T-helper 17 cell (primary cell): ENCODE data around the gene MYL12A. TPM values are rescaled to one million over a fixed set of nuclear protein-coding genes. Genes with fewer than 3 reads are reported as not detected.
"Not testable (repeated sequence)": the region's sequence is repeated elsewhere in the genome, so short reads cannot be mapped to it uniquely, and the experiment has no call there.

Experiments used
- ATAC-seq: fragments of 150-1000 bp; cut with Tn5 transposase; 2 replicates; pipeline ENCODE4 v1.10.0; 2021; ENCODE audit warnings: mild to moderate bottlenecking, moderate library complexity
- DNase-seq, 3 donors: peaks; one replicate each; pipeline versions ENCODE4 v3.0.0 to v3.0.0-alpha.2; 2020 to 2021
- H3K9me3 ChIP-seq: one replicate; pipeline ENCODE4 v1.7.0; 2013; ENCODE audit warnings: low read length, mild to moderate bottlenecking; ENCODE audit not compliant: control insufficient read depth, poor library complexity, severe bottlenecking
- H3K27ac Mint-ChIP-seq: one replicate; pipeline ENCODE4 v1.8.0; 2022; ENCODE audit warnings: mild to moderate bottlenecking, moderate library complexity, mixed read lengths
- H3K27me3 Mint-ChIP-seq: one replicate; pipeline ENCODE4 v1.8.0; 2022; ENCODE audit warnings: mixed read lengths
- H3K36me3 Mint-ChIP-seq: one replicate; pipeline ENCODE4 v1.8.0; 2022; ENCODE audit warnings: low read depth, mixed read lengths
- H3K4me1 Mint-ChIP-seq: one replicate; pipeline ENCODE4 v1.8.0; 2022; ENCODE audit warnings: mild to moderate bottlenecking, mixed read lengths
- H3K4me3 Mint-ChIP-seq: one replicate; pipeline ENCODE4 v1.8.0; 2022; ENCODE audit warnings: mild to moderate bottlenecking, moderate library complexity, mixed read lengths
- total RNA-seq, 4 donors: library from RNA in 2 of 4; stranded (reverse) in 2 of 4; gene quantifications; one replicate each; pipeline ENCODE4 v1.2.3 and lab custom pipeline; 2022 to 2026

MYL12A gene
- total RNA-seq, 2 donors from 2014 or later, result 480 to 500 TPM

DNA sequence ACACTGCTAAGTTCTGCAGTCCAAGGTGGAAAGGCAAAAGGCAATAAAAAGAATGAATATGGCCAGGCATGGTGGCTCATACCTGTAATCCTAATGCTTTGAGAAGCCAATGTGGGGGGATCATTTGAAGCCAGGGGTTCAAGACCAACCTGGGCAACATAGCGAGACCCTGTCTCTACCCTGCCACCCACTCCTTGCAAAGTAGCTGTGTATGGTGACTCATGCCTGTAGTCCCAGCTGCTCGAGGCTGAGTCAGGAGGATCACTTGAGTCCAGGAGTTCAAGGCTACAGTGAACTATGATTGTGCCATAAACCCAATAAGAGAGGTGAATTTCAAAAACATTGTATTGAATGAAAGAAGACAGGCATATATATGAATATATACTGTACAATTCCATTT is 16.8 kb downstream of the MYL12A start:
- DNase-seq, result no peak
- H3K4me3 Mint-ChIP-seq, result peak overlapping the region; percentile 100
- no peaks in the 10 kb centered on the region for H3K27me3 Mint-ChIP-seq
- peaks cover 3% of the 10 kb centered on the region for H3K36me3 Mint-ChIP-seq
- no peak for ATAC-seq
- H3K9me3 ChIP-seq, result no peaks in the 10 kb centered on the region
- H3K27ac Mint-ChIP-seq, result peak overlapping the region; percentile 77
- peaks cover 75% of the 10 kb centered on the region for H3K4me1 Mint-ChIP-seq

- DNase-seq (no peak), ATAC-seq (no peak)
- Mint-ChIP-seq H3K27me3 (no peaks in the 10 kb centered on the region), H3K4me3 (peak overlapping the region; percentile 80), H3K27ac (peak overlapping the region; percentile 77), H3K4me1 (peaks cover 72% of the 10 kb centered on the region), H3K36me3 (peaks cover 3% of the 10 kb centered on the region)
- H3K9me3 ChIP-seq, result no peaks in the 10 kb centered on the region
Observed at GRCh38 chr18:3265564-3266033, 18.0 kb downstream of the MYL12A start.

DNA sequence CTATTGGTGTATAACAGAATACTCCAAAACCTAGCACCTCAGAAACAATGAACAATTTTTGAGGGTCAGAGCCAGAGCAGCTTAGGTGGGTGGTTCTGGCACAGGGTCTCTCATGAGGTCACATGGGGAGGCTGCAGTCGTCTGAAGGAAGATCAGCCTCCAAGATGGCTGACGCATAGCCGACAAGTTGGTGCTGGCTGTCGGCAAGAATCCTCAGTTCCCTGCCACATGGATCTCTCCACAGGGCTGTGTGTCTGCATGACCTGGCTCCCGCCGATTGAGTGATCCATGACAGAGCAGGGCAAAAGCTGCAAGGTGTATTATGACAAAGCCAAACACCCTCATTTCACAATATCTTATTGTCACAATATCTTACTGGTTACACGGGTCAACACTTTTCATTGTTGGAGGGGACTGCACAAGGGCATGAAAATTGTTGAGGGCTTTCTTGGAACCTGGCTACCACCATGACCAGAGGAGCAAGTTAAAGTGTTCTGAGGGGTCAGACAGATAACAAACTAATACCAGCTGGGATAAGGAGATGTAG is 18.5 kb downstream of the MYL12A start:
- Mint-ChIP-seq H3K27me3 (no peaks in the 10 kb centered on the region), H3K36me3 (peaks cover 3% of the 10 kb centered on the region), H3K27ac (peak overlapping the region; percentile 77), H3K4me3 (peak overlapping the region; percentile 80), H3K4me1 (peaks cover 69% of the 10 kb centered on the region)
- ATAC-seq, result no peak
- no peak for DNase-seq
- no peaks in the 10 kb centered on the region for H3K9me3 ChIP-seq

- Mint-ChIP-seq H3K36me3 (no peaks in the 10 kb centered on the region), H3K4me3 (peak overlapping the region; percentile 52), H3K4me1 (peaks cover 74% of the 10 kb centered on the region), H3K27ac (peak overlapping the region; percentile 66), H3K27me3 (no peaks in the 10 kb centered on the region)
- DNase-seq (no peak), ATAC-seq (no peak)
- H3K9me3 ChIP-seq, result no peaks in the 10 kb centered on the region
Observed at GRCh38 chr18:3268306-3268705, 20.7 kb downstream of the MYL12A start.

GRCh38 chr18:3269241-3269913 is 21.8 kb downstream of the MYL12A start:
- Mint-ChIP-seq H3K27ac (peak overlapping the region; percentile 66), H3K4me3 (peak overlapping the region; percentile 19), H3K27me3 (no peaks in the 10 kb centered on the region), H3K36me3 (peaks cover 2% of the 10 kb centered on the region), H3K4me1 (peaks cover 73% of the 10 kb centered on the region)
- DNase-seq (no peak), ATAC-seq (no peak)
- H3K9me3 ChIP-seq, result no peaks in the 10 kb centered on the region

DNA sequence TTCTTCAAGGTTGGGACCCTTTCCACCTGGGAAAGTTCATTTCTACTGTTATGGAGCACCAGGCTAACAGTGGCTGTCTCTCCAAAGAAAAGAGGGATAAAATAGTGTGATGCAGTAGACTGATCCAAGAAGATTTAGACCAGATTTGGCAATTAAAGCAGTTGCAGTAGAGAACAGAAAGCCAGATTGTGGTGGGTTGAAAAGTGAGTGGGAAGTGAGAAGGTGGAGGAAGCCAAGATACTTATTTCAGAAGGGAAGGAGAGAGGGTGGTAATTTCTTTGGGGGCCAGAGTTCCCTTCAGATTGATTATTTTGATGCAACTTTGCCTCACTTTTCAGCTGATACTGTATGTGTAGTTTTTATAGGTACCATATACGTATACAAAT is 22.3 kb downstream of the MYL12A start:
- ATAC-seq, result no peak
- Mint-ChIP-seq H3K27ac (peak overlapping the region; percentile 66), H3K4me3 (peak overlapping the region; percentile 39), H3K4me1 (peaks cover 70% of the 10 kb centered on the region), H3K36me3 (peaks cover 3% of the 10 kb centered on the region), H3K27me3 (no peaks in the 10 kb centered on the region)
- no peaks in the 10 kb centered on the region for H3K9me3 ChIP-seq
- DNase-seq, result no peak

- ATAC-seq (no peak), DNase-seq (no peak)
- Mint-ChIP-seq H3K4me3 (no peak overlapping the region), H3K4me1 (peaks cover 50% of the 10 kb centered on the region), H3K27me3 (no peaks in the 10 kb centered on the region), H3K27ac (peak overlapping the region; percentile 66), H3K36me3 (peaks cover 10% of the 10 kb centered on the region)
- no peaks in the 10 kb centered on the region for H3K9me3 ChIP-seq
Observed at GRCh38 chr18:3273042-3273441, 25.4 kb downstream of the MYL12A start.

DNA sequence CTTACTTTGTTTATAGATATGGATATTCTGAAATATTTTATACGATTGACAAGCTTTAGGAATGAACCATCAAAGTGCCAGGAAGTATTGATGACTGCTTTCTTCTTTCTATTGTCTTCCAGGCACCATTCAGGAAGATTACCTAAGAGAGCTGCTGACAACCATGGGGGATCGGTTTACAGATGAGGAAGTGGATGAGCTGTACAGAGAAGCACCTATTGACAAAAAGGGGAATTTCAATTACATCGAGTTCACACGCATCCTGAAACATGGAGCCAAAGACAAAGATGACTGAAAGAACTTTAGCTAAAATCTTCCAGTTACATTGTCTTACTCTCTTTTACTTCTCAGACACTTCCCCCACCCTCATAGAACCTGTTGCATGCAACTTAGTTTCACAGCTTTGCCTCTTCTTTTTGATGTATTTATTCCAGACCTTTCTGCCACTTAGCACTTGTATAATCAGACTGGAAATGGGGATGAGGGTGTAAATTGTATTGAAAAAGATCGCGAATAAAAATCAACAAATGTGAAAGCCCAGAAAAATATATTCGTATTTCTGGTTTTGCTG is 30.1 kb downstream of the MYL12A start:
- H3K4me1 Mint-ChIP-seq, result peaks cover 24% of the 10 kb centered on the region
- not testable (repeated sequence) for H3K4me3 Mint-ChIP-seq, H3K27me3 Mint-ChIP-seq, H3K9me3 ChIP-seq, ATAC-seq, H3K36me3 Mint-ChIP-seq, DNase-seq
- peak overlapping the region; percentile 54 for H3K27ac Mint-ChIP-seq

DNA sequence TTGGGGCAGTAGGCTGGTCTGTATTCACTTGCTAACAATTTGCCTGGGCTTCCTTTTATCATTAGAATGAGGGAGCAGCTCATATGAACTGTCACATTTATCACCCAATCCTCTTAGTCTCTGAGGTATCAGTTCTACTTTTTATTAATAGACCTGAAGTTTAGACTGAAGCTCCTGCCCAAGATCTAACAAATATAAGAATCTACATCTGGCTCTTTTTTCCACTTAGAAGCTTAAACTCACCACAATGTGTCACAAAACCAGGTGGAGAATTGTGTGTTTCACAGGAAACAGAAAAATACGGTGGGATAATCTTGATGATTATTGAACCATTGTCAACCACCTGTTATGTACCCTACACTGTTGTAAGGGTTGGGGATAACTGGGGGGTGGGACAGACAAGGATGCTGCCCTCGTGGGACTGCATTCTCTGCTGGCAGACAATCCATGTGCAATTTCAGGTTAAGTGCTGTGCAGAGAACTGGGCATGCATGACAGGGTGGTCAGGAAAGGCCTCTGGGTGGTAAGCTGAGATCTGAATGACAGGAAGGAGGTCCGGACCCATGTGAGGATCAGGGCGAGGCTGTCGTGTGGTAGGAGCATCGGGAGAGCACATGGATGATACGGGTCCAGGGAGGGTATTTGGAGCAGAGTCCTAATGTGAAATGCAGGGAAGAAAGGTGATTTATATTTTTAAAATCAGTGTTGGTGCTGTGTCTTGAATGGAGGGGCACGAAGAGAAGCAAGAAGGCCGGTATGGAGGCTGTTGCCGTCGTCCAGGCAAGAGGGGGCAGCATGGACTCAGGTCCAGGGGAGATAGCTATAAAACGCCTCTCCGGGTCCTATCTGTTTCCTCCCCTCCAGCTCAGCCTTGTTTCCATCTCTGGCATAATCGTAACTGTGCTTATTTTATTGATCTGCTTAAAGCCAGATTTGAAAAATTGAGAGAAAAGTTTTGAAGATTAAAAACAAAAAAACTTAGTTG is 31.9 kb downstream of the MYL12A start:
- Mint-ChIP-seq H3K27me3 (peaks cover 7% of the 10 kb centered on the region), H3K27ac (peak overlapping the region; percentile 91)
- peak; percentile 25 for ATAC-seq

GRCh38 chr18:3281456-3282400 is 34.1 kb downstream of the MYL12A start:
- no peak overlapping the region for H3K4me3 Mint-ChIP-seq
- peaks cover 11% of the 10 kb centered on the region for H3K27me3 Mint-ChIP-seq
- peaks cover 13% of the 10 kb centered on the region for H3K4me1 Mint-ChIP-seq
- H3K27ac Mint-ChIP-seq, result no peak overlapping the region
- DNase-seq, result no peak
- H3K36me3 Mint-ChIP-seq, result peaks cover 4% of the 10 kb centered on the region
- no peaks in the 10 kb centered on the region for H3K9me3 ChIP-seq
- ATAC-seq, result peak; percentile 83

More for the DNA sequence above, 31.9 kb downstream of the MYL12A start:
- no peak for DNase-seq
- H3K4me1 Mint-ChIP-seq, result peaks cover 13% of the 10 kb centered on the region
- H3K36me3 Mint-ChIP-seq, result peaks cover 7% of the 10 kb centered on the region
- no peak overlapping the region for H3K4me3 Mint-ChIP-seq
- H3K9me3 ChIP-seq, result no peaks in the 10 kb centered on the region

GRCh38 chr18:3283253-3283863 is 35.8 kb downstream of the MYL12A start:
- Mint-ChIP-seq H3K4me3 (no peak overlapping the region), H3K27me3 (peaks cover 11% of the 10 kb centered on the region), H3K27ac (no peak overlapping the region), H3K4me1 (peaks cover 11% of the 10 kb centered on the region), H3K36me3 (no peaks in the 10 kb centered on the region)
- DNase-seq (no peak), ATAC-seq (no peak)
- H3K9me3 ChIP-seq, result no peaks in the 10 kb centered on the region

GRCh38 chr18:3283908-3284307 is 36.3 kb downstream of the MYL12A start:
- peaks cover 11% of the 10 kb centered on the region for H3K4me1 Mint-ChIP-seq
- no peak for ATAC-seq
- peaks cover 11% of the 10 kb centered on the region for H3K27me3 Mint-ChIP-seq
- DNase-seq, result no peak
- no peaks in the 10 kb centered on the region for H3K36me3 Mint-ChIP-seq
- no peaks in the 10 kb centered on the region for H3K9me3 ChIP-seq
- H3K27ac Mint-ChIP-seq, result no peak overlapping the region
- H3K4me3 Mint-ChIP-seq, result no peak overlapping the region
